ENCODE data around the gene TULP4. TPM values are rescaled to one million over a fixed set of nuclear protein-coding genes. Genes with fewer than 3 reads are reported as not detected.
"Not testable (repeated sequence)": the region's sequence is repeated elsewhere in the genome, so short reads cannot be mapped to it uniquely, and the experiment has no call there.

Gene TULP4
- total RNA-seq, 2 donors from 2014 or later, result 111 to 119 TPM

GRCh38 chr6:158334534-158334933 lies 22.3 kb downstream of the TULP4 start:
- no peak for TF ChIP-seq POLR2AphosphoS5 (IDR thresholded peaks at IDR 0.05)
- no peak for TF ChIP-seq POLR2A (IDR thresholded peaks at IDR 0.05)
- TF ChIP-seq CTCF (IDR thresholded peaks at IDR 0.05), result no peak
- no peaks in the 10 kb centered on the region for H3K27me3 ChIP-seq (replicated peaks; ENCODE audit: insufficient read depth)
- intact Hi-C loops (cut with DNase I), result no loop called here
- no peaks in the 10 kb centered on the region for H3K9me3 ChIP-seq
- no peaks in the 10 kb centered on the region for H3K4me1 ChIP-seq (replicated peaks)
- H3K36me3 ChIP-seq, result no peaks in the 10 kb centered on the region
- 95% methylated on average over 2 of the region's 2 CpGs for WGBS
- H3K27ac ChIP-seq, result no peak overlapping the region
- no peak for DNase-seq (ENCODE audit: low spot score)
- no peak overlapping the region for H3K4me3 ChIP-seq

GRCh38 chr6:158337332-158337731 lies 25.1 kb downstream of the TULP4 start:
- H3K27me3 ChIP-seq (replicated peaks; ENCODE audit: insufficient read depth), result no peaks in the 10 kb centered on the region
- H3K9me3 ChIP-seq, result no peaks in the 10 kb centered on the region
- no peak overlapping the region for H3K4me3 ChIP-seq
- intact Hi-C loops (cut with DNase I), result no loop called here
- no peaks in the 10 kb centered on the region for H3K36me3 ChIP-seq
- no peak for DNase-seq (ENCODE audit: low spot score)
- 69% methylated on average over 2 of the region's 2 CpGs for WGBS
- H3K27ac ChIP-seq, result no peak overlapping the region
- H3K4me1 ChIP-seq (replicated peaks), result no peaks in the 10 kb centered on the region
- TF ChIP-seq POLR2AphosphoS5 (IDR thresholded peaks at IDR 0.05) (peak; percentile 17), CTCF (IDR thresholded peaks at IDR 0.05) (no peak), POLR2A (IDR thresholded peaks at IDR 0.05) (no peak)

GRCh38 chr6:158338311-158339112 lies 26.2 kb downstream of the TULP4 start:
- H3K27ac ChIP-seq, result no peak overlapping the region
- TF ChIP-seq POLR2AphosphoS5 (IDR thresholded peaks at IDR 0.05) (no peak), CTCF (IDR thresholded peaks at IDR 0.05) (no peak), POLR2A (IDR thresholded peaks at IDR 0.05) (no peak)
- no peaks in the 10 kb centered on the region for H3K27me3 ChIP-seq (replicated peaks; ENCODE audit: insufficient read depth)
- no peaks in the 10 kb centered on the region for H3K36me3 ChIP-seq
- H3K9me3 ChIP-seq, result no peaks in the 10 kb centered on the region
- intact Hi-C loops (cut with DNase I), result no loop called here
- H3K4me1 ChIP-seq (replicated peaks), result no peaks in the 10 kb centered on the region
- no peak overlapping the region for H3K4me3 ChIP-seq
- no peak for DNase-seq (ENCODE audit: low spot score)
- WGBS, result 93% methylated on average over 5 of the region's 5 CpGs

GRCh38 chr6:158339197-158339596 lies 26.9 kb downstream of the TULP4 start:
- H3K4me3 ChIP-seq; H3K4me1 ChIP-seq (replicated peaks); H3K27me3 ChIP-seq (replicated peaks; ENCODE audit: insufficient read depth); DNase-seq (ENCODE audit: low spot score); H3K9me3 ChIP-seq; H3K36me3 ChIP-seq; intact Hi-C loops (cut with DNase I); H3K27ac ChIP-seq: not testable (repeated sequence)
- WGBS, result 60% methylated on average over 10 of the region's 10 CpGs

- Histone ChIP-seq H3K4me1 (replicated peaks) (no peaks in the 10 kb centered on the region), H3K27ac (no peak overlapping the region), H3K9me3 (no peaks in the 10 kb centered on the region), H3K27me3 (replicated peaks; ENCODE audit: insufficient read depth) (no peaks in the 10 kb centered on the region), H3K36me3 (no peaks in the 10 kb centered on the region), H3K4me3 (no peak overlapping the region)
- TF ChIP-seq CTCF (IDR thresholded peaks at IDR 0.05) (no peak), POLR2AphosphoS5 (IDR thresholded peaks at IDR 0.05) (no peak), POLR2A (IDR thresholded peaks at IDR 0.05) (no peak)
- 93% methylated on average over 4 of the region's 4 CpGs for WGBS
- DNase-seq (ENCODE audit: low spot score), result no peak
- intact Hi-C loops (cut with DNase I), result no loop called here
Observed at GRCh38 chr6:158340252-158340651, 28.0 kb downstream of the TULP4 start.

Data from prostate gland (tissue), 2 donors.